ENCODE results near the gene ZNF385D. TPM values are rescaled to one million over a fixed set of nuclear protein-coding genes. Genes with fewer than 3 reads are reported as not detected.
"Not testable (repeated sequence)": the region's sequence is repeated elsewhere in the genome, so short reads cannot be mapped to it uniquely, and the experiment has no call there.

Gene ZNF385D
- polyA plus RNA-seq, 1 donor, result 26.2 TPM

DNA sequence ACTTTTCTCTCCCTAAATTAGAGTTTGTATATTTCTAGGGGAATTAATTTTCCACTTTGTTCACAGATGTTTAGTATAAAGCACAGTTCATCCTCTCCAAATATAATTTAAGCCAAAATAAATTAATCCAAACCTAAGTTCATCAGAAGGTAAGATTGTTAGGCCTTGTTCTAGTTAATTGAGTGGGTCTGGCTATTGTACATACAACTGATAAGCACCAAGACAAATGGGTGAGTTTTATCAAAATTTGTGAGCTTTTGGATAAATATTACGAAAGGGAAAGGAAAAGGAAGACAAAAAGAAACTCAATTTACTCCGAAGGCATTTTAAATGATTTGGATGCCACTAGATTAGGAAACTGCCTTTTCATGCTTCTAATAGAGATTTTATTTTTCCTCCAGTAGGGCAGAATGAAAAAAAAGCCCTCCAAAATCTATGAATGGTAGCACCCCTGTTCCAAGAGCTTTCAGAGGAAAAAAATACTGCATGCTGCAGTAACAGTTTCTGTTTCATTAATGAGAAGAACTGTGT is 304.0 kb downstream of the ZNF385D start:
- DNase-seq (ENCODE audit: low read depth), result no peak

DNA sequence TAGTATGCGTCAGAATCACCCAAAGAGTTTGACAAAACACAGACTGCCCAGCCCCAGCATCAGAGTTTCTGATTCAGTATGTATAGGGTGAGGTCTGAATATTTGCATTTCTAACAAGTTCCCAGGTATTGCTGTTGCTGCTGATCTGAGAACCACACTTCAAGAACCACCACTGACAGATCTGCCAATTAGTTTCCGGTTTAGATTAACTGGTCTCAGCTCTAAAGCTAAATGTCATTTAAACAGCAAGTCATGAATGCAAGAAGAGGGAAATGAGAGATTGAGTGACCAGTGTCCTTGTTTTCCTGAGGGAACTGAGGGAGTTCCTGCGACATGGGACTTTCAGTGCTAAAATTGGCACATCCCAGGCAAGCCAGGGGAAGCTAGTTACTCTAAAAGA is 305.0 kb downstream of the ZNF385D start:
- DNase-seq (ENCODE audit: low read depth), result no peak

DNA sequence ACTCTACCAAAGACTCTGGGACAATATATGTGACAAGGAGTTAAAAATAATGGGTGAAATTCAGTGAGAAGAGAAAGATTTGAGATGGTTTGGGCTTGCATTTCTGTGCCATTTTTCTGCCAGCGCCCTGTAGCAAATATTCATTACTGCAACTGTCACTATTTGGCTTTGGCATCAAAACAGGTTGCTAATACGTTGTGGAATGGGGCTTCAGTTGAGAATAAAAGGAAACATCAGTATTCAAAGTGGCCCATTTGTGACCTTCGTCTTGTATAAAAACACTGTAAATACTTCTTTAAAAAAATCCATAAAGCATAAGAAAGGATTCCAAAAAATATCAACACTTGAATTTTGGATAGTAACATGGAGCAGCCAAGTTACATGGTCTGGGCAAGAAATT is 309.2 kb downstream of the ZNF385D start:
- no peak for DNase-seq (ENCODE audit: low read depth)

GRCh38 chr3:21436835-21437234 is 314.2 kb downstream of the ZNF385D start:
- DNase-seq (ENCODE audit: low read depth), result no peak

DNA sequence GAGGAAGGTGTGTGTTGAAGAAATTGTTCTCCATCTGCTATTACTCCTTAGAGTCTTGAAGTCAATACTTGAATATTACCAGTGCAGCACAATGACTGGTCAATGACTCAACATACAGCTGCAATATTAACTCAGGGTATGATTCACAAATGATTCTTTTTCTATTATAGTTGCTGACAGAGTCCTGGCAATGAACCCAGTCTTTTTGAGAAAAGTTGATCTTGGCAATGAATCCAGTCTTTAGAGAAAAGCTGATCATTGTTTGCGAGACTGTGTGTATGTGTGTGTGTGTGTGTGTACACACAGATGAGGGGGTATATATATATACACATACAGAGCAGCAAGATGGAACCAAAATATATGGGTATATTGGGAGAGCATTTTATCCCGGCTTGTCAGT is 315.1 kb downstream of the ZNF385D start:
- peak; percentile 91 for DNase-seq (ENCODE audit: low read depth)

DNA sequence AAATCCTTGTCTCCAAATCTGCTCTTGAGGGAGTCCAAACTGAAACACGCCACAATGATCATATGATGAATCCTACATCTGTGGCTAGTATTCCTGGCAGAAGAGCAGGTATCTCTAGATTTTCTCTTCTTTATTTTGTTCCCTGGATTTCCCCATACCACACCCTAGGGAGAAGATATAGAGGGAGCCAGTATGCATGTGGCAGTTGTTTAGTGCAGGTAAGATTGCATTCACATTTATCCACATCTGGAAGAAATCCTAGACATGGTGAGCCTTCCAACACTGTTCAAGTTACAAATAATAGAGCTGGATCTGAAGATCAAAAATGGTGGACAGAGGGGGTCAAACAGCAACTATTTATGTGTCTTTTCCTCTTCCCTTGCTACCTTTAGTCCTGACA is 316.7 kb downstream of the ZNF385D start:
- no peak for DNase-seq (ENCODE audit: low read depth)

- no peak for DNase-seq (ENCODE audit: low read depth)
Observed at GRCh38 chr3:21433751-21434150, 317.3 kb downstream of the ZNF385D start.

DNA sequence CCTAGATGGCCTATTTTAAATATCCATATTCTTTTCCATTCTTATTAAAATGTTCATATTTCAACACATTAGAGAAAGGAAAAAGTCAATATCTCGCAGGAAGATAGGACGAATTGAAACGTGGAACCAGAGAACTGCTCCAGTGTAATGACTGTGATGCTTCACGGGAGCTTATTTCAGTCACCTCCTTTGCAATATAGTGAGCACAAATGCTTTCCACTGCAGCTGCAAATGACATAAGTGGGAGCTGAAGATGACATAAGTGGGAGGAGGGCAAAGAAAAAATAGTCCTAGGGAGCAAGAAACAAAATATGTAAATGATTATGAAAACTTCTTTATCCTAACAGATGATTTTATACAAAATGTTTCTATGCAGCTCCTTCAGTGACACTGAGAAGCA is 324.1 kb downstream of the ZNF385D start:
- no peak for DNase-seq (ENCODE audit: low read depth)

GRCh38 chr3:21425715-21426114 is 325.3 kb downstream of the ZNF385D start:
- DNase-seq (ENCODE audit: low read depth), result no peak

- no peak for DNase-seq (ENCODE audit: low read depth)
Observed at GRCh38 chr3:21421096-21421495, 329.9 kb downstream of the ZNF385D start.

- DNase-seq (ENCODE audit: low read depth), result no peak
Observed at GRCh38 chr3:21417991-21418390, 333.0 kb downstream of the ZNF385D start.

GRCh38 chr3:21414506-21414905 is 336.5 kb downstream of the ZNF385D start:
- DNase-seq (ENCODE audit: low read depth), result no peak

DNA sequence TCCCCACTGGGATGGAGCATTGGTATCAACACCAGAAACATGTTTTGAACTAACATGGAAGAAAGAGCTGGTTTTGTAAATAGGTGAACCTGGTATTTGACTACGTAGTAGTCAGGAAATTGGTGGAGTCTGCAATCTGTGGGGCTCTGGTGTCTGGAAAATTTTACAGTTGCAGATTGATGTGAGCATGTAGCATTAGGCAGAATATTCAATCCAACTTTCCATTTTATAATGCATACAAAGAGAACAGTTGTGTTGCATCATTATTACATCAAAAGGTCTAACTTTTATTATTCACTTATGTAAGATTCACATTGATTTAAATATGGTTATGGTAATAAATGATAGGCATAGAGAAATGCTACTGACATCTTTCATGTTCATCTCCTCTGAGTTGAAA is 340.0 kb downstream of the ZNF385D start:
- DNase-seq (ENCODE audit: low read depth), result no peak

GRCh38 chr3:21409401-21409800 is 341.6 kb downstream of the ZNF385D start:
- DNase-seq (ENCODE audit: low read depth), result no peak

DNA sequence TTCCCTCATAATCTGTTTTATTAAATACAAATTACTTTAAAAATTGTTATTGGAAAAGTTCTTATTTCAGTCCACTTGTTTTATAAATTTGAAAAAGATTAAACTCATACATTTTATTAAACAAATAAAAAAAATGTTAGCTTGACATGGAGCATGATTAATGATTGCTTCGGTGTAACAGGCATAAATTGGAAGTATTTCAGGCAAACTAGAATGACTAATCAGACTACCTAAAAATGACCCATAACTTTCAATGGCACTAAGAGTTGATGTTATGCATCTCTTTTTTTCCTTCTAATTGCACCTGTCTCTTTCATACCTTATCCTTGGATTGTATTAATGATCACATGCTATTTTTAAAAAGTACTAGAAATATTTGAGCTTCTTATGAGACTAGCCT is 343.3 kb downstream of the ZNF385D start:
- no peak for DNase-seq (ENCODE audit: low read depth)

DNA sequence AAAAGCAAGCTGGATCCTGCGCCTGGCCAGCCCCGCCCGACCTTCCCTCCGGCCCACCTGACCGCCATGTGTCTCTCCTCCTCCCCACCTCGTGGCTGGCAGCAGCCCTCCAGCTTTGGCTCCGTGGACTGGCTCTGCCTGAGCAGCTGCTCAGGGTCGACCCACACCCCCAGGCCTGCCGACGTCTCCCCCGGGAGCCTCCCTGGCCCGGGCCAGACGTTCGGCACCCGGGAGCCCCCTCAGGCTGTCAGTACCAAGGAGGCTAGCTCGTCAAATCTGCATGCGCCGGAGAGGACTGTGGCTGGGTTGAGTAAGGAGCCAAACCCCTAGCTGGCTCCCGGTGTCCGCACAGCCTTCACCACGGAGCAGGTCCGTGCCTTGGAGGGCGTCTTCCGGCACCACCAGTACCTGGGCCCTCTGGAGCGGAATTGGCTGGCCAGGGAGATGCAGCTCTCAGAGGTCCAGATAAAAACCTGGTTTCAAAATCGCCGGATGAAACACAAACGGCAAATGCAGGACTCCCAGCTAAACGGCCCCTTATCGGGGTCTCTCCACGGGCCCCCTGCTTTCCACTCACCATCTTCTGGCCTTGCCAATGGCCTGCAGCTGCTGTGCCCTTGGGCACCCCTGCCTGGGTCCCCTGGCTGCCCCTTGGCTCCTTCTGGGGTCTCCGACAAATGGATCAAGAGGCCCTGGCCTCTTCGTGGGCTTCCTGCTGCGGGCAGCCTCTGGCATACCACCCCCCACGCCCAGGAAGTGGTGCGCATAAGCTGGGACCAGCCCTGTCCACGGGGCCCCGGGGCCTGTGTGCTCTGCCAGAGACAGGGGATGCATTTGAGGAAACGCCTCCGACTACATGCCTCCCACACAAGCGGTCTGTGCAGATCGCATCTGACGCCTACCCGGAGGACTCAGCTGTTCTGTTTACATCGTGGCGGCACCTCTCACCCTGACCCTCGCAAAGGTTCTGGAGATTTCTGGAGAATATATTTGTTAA is 345.0 kb downstream of the ZNF385D start:
- DNase-seq (ENCODE audit: low read depth), result no peak

- no peak for DNase-seq (ENCODE audit: low read depth)
Observed at GRCh38 chr3:21398461-21398860, 352.5 kb downstream of the ZNF385D start.

DNA sequence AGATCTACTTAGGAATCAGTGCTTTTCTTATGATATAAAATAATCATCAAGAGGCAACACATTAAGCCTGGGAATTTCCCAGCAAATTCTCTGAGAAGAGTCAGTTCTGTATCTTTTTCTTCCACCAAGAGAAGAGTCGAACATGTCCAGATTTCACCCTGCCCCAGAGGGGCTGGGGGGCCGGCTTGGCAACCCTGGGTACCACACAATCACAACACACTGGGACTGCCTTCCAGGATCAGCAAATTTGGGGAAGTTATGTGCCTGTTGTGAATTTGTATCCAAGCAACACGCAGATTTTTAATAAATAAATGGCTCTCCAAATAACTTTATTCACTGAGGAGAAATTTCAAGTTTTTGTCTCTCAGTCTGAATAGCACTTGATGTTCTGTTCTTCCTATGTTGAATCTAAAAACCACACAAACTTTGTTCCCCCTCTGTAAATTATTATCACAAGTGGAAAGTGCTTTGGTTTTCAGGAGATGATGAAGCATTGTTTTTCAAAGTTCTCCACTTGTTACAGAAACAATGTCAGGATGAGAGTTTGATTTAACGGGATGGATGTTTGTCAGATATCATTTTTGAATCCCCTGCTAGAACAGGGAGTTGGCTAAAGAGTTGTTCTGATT is 357.2 kb downstream of the ZNF385D start:
- DNase-seq (ENCODE audit: low read depth), result no peak

DNA sequence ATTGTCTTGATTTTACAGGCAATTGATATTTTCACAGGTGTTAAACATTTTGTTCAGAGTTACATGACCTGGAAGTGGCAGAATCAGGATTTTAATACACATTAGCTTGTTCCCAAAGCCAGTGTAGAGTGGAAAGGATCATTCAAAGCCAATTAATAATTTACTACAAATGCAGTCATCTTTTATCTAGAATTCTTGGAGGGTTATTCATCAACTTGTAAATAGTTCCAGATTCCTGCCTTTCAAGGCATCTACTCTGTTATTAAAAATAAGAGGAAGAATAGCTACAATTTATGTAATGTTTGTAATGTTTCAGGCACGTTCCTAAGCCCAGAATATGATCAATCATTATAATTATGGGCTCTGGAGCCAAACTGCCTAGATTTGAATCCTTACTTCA is 358.5 kb downstream of the ZNF385D start:
- DNase-seq (ENCODE audit: low read depth), result no peak

- DNase-seq (ENCODE audit: low read depth), result no peak
Observed at GRCh38 chr3:21390856-21391255, 360.2 kb downstream of the ZNF385D start.

- DNase-seq (ENCODE audit: low read depth), result no peak
Observed at GRCh38 chr3:21390136-21390535, 360.9 kb downstream of the ZNF385D start.

- DNase-seq (ENCODE audit: low read depth), result not testable (repeated sequence)
Observed at GRCh38 chr3:21387142-21387826, 363.7 kb downstream of the ZNF385D start.

Data from forelimb muscle (tissue), 1 donor.